T-helper 2 cell treated with Interferon-gamma antibody and Interleukin-4, amounts not matched to agents 100 ng/mL and 5 ng/mL, for 36 hours (primary cell): Measurements from ENCODE around the gene REEP6. TPM values are rescaled to one million over a fixed set of nuclear protein-coding genes. Genes with fewer than 3 reads are reported as not detected.

ENCODE experiments used
- intact Hi-C: fragments of 100-400 bp; cut with micrococcal nuclease; formaldehyde crosslinking; loops from one replicate; pipeline ENCODE4 v1.15.1; 2023
- total RNA-seq: library from RNA; stranded (reverse); gene quantifications from 2 replicates; pipeline ENCODE4 v1.2.3, GENCODE V29; 2022

The REEP6 gene
- total RNA-seq: 1.3 and 1.7 TPM in 2 replicates

- intact Hi-C loops: no loop called here
These were observed at the start of gene REEP6 for GRCh38 chr19:1491114-1491848. TSS of gene REEP6 (plus strand) at chr19:1491181. CDS start at chr19:1491270, 89 bp downstream.

- intact Hi-C loops: no loop called here
These were observed 49.1 kb upstream of the REEP6 start for GRCh38 chr19:1441677-1442438.

GRCh38 chr19:1445185-1445931 is 45.6 kb upstream of the REEP6 start:
- intact Hi-C loops: loop anchor here (1.0 kb wide), 1 partner anchor 45 kb away; the partner anchor contains the start of gene PCSK4

GRCh38 chr19:1445932-1446712 is 44.9 kb upstream of the REEP6 start:
- intact Hi-C loops: loop anchor here (1.0 kb wide), 1 partner anchor 44 kb away; the partner anchor contains the start of gene PCSK4

- intact Hi-C loops: no loop called here
These were observed 44.1 kb upstream of the REEP6 start for GRCh38 chr19:1446713-1447481.

- intact Hi-C loops: no loop called here
These were observed 43.5 kb upstream of the REEP6 start for GRCh38 chr19:1447504-1447903.

GRCh38 chr19:1447944-1448343 is 43.0 kb upstream of the REEP6 start:
- intact Hi-C loops: no loop called here

GRCh38 chr19:1449467-1450442 is 41.2 kb upstream of the REEP6 start, which contains the start of gene APC2:
TSS of gene APC2 (plus strand) at chr19:1450121. CDS start at chr19:1453002, 2,881 bp downstream.
- intact Hi-C loops: no loop called here

- intact Hi-C loops: no loop called here
These were observed 39.9 kb upstream of the REEP6 start for GRCh38 chr19:1450735-1451731.

GRCh38 chr19:1451916-1452801 is 38.8 kb upstream of the REEP6 start:
- intact Hi-C loops: no loop called here

GRCh38 chr19:1452802-1453524 is 38.0 kb upstream of the REEP6 start:
- intact Hi-C loops: no loop called here

- intact Hi-C loops: no loop called here
These were observed 37.2 kb upstream of the REEP6 start for GRCh38 chr19:1453525-1454364.

GRCh38 chr19:1455002-1455335 is 36.0 kb upstream of the REEP6 start:
- intact Hi-C loops: no loop called here

- intact Hi-C loops: no loop called here
These were observed 35.5 kb upstream of the REEP6 start for GRCh38 chr19:1455336-1456120.
